Epithelial cell of esophagus (primary cell): Measurements from ENCODE around the gene LCE2C.

Experiments
- DNase-seq: peaks from one replicate; pipeline ENCODE4 v3.0.0; 2010; ENCODE audit warnings: low read depth
- H3K4me3 ChIP-seq: 2 replicates; pipeline ENCODE4 v1.5.1; 2011; ENCODE audit warnings: mild to moderate bottlenecking, low read length, control low read depth
- CTCF ChIP-seq: IDR thresholded peaks from 2 replicates; pipeline ENCODE4 v1.5.1; 2011; ENCODE audit warnings: low read depth, mild to moderate bottlenecking, low read length, control low read depth, inconsistent platforms; ENCODE audit not compliant: insufficient read depth; ENCODE audit errors: missing control alignments

The LCE2C gene

DNA sequence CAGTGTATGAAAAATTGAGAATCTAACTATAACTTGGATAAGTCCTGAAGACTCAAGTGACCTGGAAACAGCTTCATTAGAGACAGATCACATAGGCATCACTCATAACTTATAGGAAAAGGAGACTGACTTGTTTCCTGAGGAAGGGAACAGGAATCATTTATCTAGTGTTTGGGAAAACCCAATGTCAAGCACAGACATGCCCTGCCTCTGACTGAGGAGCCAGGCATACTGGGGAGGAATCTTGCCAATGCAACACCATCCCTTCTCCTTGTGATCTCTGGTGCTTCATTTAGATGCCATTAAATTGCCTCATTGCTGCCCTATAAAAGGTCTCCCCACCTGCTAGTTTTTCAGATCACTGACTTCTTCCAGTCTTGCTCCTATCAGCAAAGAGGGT, 43.2 kb downstream of the LCE2C start:
- DNase-seq, result peak; percentile 97
- TF ChIP-seq CTCF, result no peak
- no peak overlapping the region for H3K4me3 ChIP-seq

DNA sequence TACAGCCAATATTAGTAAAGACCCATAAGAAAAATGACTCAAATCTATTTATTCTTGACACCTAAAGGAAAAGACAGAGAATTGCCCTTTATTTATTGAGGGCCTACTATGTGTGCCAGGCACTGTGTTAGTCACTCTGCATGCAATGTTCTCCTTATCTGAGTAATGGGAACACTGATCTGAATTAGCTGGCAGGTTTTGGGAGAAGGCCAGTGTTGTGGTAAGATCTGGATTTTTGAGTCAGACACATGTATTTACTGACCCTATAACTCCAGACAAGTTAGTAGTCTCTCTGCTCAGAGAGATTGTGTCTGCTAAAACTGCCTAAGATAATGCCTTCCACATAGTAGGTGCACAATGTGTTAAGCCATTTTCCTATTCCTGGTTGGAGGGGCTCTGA, 50.2 kb downstream of the LCE2C start:
- no peak for TF ChIP-seq CTCF

More for the DNA sequence above, 50.2 kb downstream of the LCE2C start:
- no peak for DNase-seq
- no peak overlapping the region for H3K4me3 ChIP-seq
